ENCODE results near the gene RGMA. TPM values are rescaled to one million over a fixed set of nuclear protein-coding genes. Genes with fewer than 3 reads are reported as not detected.
"Not testable (repeated sequence)": the region's sequence is repeated elsewhere in the genome, so short reads cannot be mapped to it uniquely, and the experiment has no call there.

RGMA gene
- total and polyA plus RNA-seq, 5 experiments from 2014 or later, result not detected

- Mint-ChIP-seq H3K27ac (no peak overlapping the region), H3K36me3 (peaks cover 0 to 8% (median 6%) of the 10 kb centered on the region in 3 donors), H3K9me3 (peaks cover 0 to 13% (median 4%) of the 10 kb centered on the region in 9 donors), H3K4me1 (peaks cover 0 to 13% (median 11%) of the 10 kb centered on the region in 4 donors), H3K27me3 (peaks cover 0 to 10% (median 1%) of the 10 kb centered on the region in 5 donors), H3K4me3 (no peak overlapping the region)
- no peak for ATAC-seq
- POLR2A ChIA-PET, result no interaction called here
- peak in 1 of 10 donors; percentile 2 for DNase-seq
Observed at GRCh38 chr15:93042211-93042610, 46.8 kb downstream of the RGMA start.

GRCh38 chr15:93041159-93041547, 47.9 kb downstream of the RGMA start:
- POLR2A ChIA-PET, result no interaction called here
- H3K4me1 Mint-ChIP-seq, result peaks cover under 1 to 4% (median 2%) of the 10 kb centered on the region in 4 donors
- DNase-seq, result peak in 1 of 10 donors; percentile 53
- peaks cover 0 to 7% (median 2%) of the 10 kb centered on the region in 9 donors for H3K9me3 Mint-ChIP-seq
- ATAC-seq, result no peak
- no peak overlapping the region for H3K4me3 Mint-ChIP-seq
- H3K27ac Mint-ChIP-seq, result peak overlapping the region in 1 of 10 donors; percentile 24
- H3K27me3 Mint-ChIP-seq, result peaks cover 0 to 10% (median 1%) of the 10 kb centered on the region in 5 donors
- peaks cover 0 to 4% (median 3%) of the 10 kb centered on the region in 3 donors for H3K36me3 Mint-ChIP-seq

- Mint-ChIP-seq H3K9me3 (peaks cover 0 to 2% (median 0%) of the 10 kb centered on the region in 9 donors), H3K36me3 (no peaks in the 10 kb centered on the region), H3K27ac (peak overlapping the region in 2 of 10 donors; percentile 24 to 65), H3K27me3 (peaks cover 0 to 10% (median 2%) of the 10 kb centered on the region in 5 donors), H3K4me3 (no peak overlapping the region), H3K4me1 (peaks cover 5 to 9% (median 6%) of the 10 kb centered on the region in 4 donors)
- DNase-seq (peak in 1 of 10 donors; percentile 16), ATAC-seq (no peak)
- POLR2A ChIA-PET, result interaction anchor here (0.7 kb wide), 1 partner anchor 1437 kb away, joined by 3 read pairs; no protein-coding TSS in a partner anchor
Observed at GRCh38 chr15:93040288-93041158, 48.5 kb downstream of the RGMA start.

- H3K36me3 Mint-ChIP-seq, ATAC-seq, H3K27ac Mint-ChIP-seq, POLR2A ChIA-PET, H3K9me3 Mint-ChIP-seq: not testable (repeated sequence)
- DNase-seq, result peak in 1 of 10 donors; percentile 36
- Mint-ChIP-seq H3K27me3 (peaks cover 1 to 10% (median 4%) of the 10 kb centered on the region in 5 donors), H3K4me1 (peaks cover 5 to 13% (median 9%) of the 10 kb centered on the region in 4 donors), H3K4me3 (peak overlapping the region in 1 of 10 donors; percentile 21)
Observed at GRCh38 chr15:93039562-93040287, 49.3 kb downstream of the RGMA start.

- H3K4me3 Mint-ChIP-seq, result peak overlapping the region in 1 of 10 donors; percentile 10
- H3K27me3 Mint-ChIP-seq, result peaks cover 1 to 10% (median 2%) of the 10 kb centered on the region in 5 donors
- H3K9me3 Mint-ChIP-seq, result no peaks in the 10 kb centered on the region
- POLR2A ChIA-PET, result no interaction called here
- DNase-seq, result peak in 1 of 10 donors; percentile 19
- H3K27ac Mint-ChIP-seq, result no peak overlapping the region
- H3K4me1 Mint-ChIP-seq, result peaks cover 5 to 13% (median 9%) of the 10 kb centered on the region in 4 donors
- no peaks in the 10 kb centered on the region for H3K36me3 Mint-ChIP-seq
- ATAC-seq, result no peak
Observed at GRCh38 chr15:93037820-93038705, 50.9 kb downstream of the RGMA start.

- DNase-seq (peak in 1 of 10 donors; percentile 46), ATAC-seq (no peak)
- H3K27me3 Mint-ChIP-seq, result peaks cover 0 to 10% (median 2%) of the 10 kb centered on the region in 5 donors
- POLR2A ChIA-PET, result interaction anchor here (1.1 kb wide), 1 partner anchor 23 kb away, joined by 3 read pairs; no protein-coding TSS in a partner anchor
- H3K36me3 Mint-ChIP-seq, result no peaks in the 10 kb centered on the region
- H3K4me3 Mint-ChIP-seq, result peak overlapping the region in 1 of 10 donors; percentile 14
- H3K27ac Mint-ChIP-seq, result no peak overlapping the region
- H3K4me1 Mint-ChIP-seq, result peaks cover 5 to 13% (median 9%) of the 10 kb centered on the region in 4 donors
- no peaks in the 10 kb centered on the region for H3K9me3 Mint-ChIP-seq
Observed at GRCh38 chr15:93036951-93037819, 51.8 kb downstream of the RGMA start.

GRCh38 chr15:93035953-93036810, 52.8 kb downstream of the RGMA start:
- Mint-ChIP-seq H3K4me1 (peaks cover 5 to 15% (median 9%) of the 10 kb centered on the region in 4 donors), H3K9me3 (no peaks in the 10 kb centered on the region), H3K36me3 (no peaks in the 10 kb centered on the region), H3K27ac (peak overlapping the region in 5 of 10 donors; percentile 4 to 76 (median 63)), H3K27me3 (peaks cover 0 to 10% (median 2%) of the 10 kb centered on the region in 5 donors), H3K4me3 (peak overlapping the region in 9 of 10 donors; percentile 47 to 85 (median 72))
- ATAC-seq (peak; percentile 82 to 84), DNase-seq (peak in 8 of 10 donors; percentile 20 to 64 (median 39))
- POLR2A ChIA-PET, result interaction anchor here (1.0 to 1.1 kb wide), 2 partner anchors 11 to 24 kb away, joined by 3 to 4 read pairs; no protein-coding TSS in a partner anchor

GRCh38 chr15:93035092-93035915, 53.7 kb downstream of the RGMA start:
- Mint-ChIP-seq H3K4me1 (peaks cover 10 to 17% (median 14%) of the 10 kb centered on the region in 4 donors), H3K9me3 (no peaks in the 10 kb centered on the region), H3K27ac (peak overlapping the region in 1 of 10 donors; percentile 25), H3K4me3 (peak overlapping the region in 1 of 10 donors; percentile 8), H3K27me3 (peaks cover 0 to 4% (median 2%) of the 10 kb centered on the region in 5 donors), H3K36me3 (no peaks in the 10 kb centered on the region)
- peak in 1 of 2 donors; percentile 43 for ATAC-seq
- peak in 1 of 10 donors; percentile 27 for DNase-seq
- POLR2A ChIA-PET, result interaction anchor here (1.0 kb wide), 1 partner anchor 12 kb away, joined by 4 read pairs; no protein-coding TSS in a partner anchor

- Mint-ChIP-seq H3K9me3 (no peaks in the 10 kb centered on the region), H3K4me3 (no peak overlapping the region), H3K4me1 (peaks cover 17 to 23% (median 20%) of the 10 kb centered on the region in 4 donors), H3K36me3 (no peaks in the 10 kb centered on the region), H3K27ac (no peak overlapping the region), H3K27me3 (peaks cover 0 to 4% (median 2%) of the 10 kb centered on the region in 5 donors)
- ATAC-seq, result no peak
- POLR2A ChIA-PET, result no interaction called here
- no peak for DNase-seq
Observed at GRCh38 chr15:93034512-93034911, 54.5 kb downstream of the RGMA start.

Measured in naive thymus-derived CD8-positive, alpha-beta T cell (primary cell).